IMR-90 (cell line): ENCODE measurements around the gene UBP1. TPM values are rescaled to one million over a fixed set of nuclear protein-coding genes. Genes with fewer than 3 reads are reported as not detected.
A peak's percentile ranks its signal among the peaks of the same experiment; 100 is the strongest.

Experiments
- ATAC-seq: fragments of 200-7000 bp; cut with Tn5 transposase; 2 replicates; pipeline ENCODE4 v1.9.1; 2020; ENCODE audit warnings: low read depth, mild to moderate bottlenecking, moderate library complexity
- BruUV-seq: library from RNA; stranded (reverse); fragments of 400-500 nt; replicated peaks from 2 replicates; lab custom pipeline; 2021; lab: Mats Ljungman, UMichigan
- CTCF ChIA-PET: fragments of 300-600 bp; formaldehyde crosslinking; extraction: SDS; loops from one replicate; lab custom pipeline; 2021; ENCODE audit warnings: antibody characterized with exemption; lab: Yijun Ruan, JAX
- POLR2A ChIA-PET: fragments of 300-600 bp; sonication (Branson Sonifier 250); formaldehyde crosslinking; loops from one replicate; lab custom pipeline; 2022; ENCODE audit warnings: antibody characterized with exemption; ENCODE audit not compliant: unreplicated experiment; lab: Charles Lee
- DNase-seq: peaks from one replicate; pipeline ENCODE4 v3.0.0; 2013
- H2AFZ ChIP-seq: replicated peaks from 2 replicates; pipeline ENCODE3; 2013; ENCODE audit warnings: low read length, mild to moderate bottlenecking; ENCODE audit not compliant: poor library complexity
- H2AK5ac ChIP-seq: 2 replicates; pipeline ENCODE4 v1.6.1; 2013; ENCODE audit warnings: low read depth, low read length, inconsistent platforms
- H2AK9ac ChIP-seq: replicated peaks from 2 replicates; pipeline ENCODE3; 2013; ENCODE audit warnings: mild to moderate bottlenecking, low read depth, low read length, moderate library complexity; ENCODE audit not compliant: poor library complexity
- H2BK120ac ChIP-seq: 2 replicates; pipeline ENCODE4 v1.6.1; 2013; ENCODE audit warnings: low read depth, low read length, inconsistent platforms
- H2BK15ac ChIP-seq: 3 replicates; pipeline ENCODE4 v1.6.1; 2013; ENCODE audit warnings: low read depth, low read length, inconsistent platforms
- H2BK20ac ChIP-seq: 2 replicates; pipeline ENCODE4 v1.6.1; 2013; ENCODE audit warnings: low read depth, mild to moderate bottlenecking, inconsistent platforms, low read length, moderate library complexity
- H2BK5ac ChIP-seq: 2 replicates; pipeline ENCODE4 v1.6.1; 2013; ENCODE audit warnings: mild to moderate bottlenecking, low read depth, low read length, inconsistent platforms; ENCODE audit not compliant: poor library complexity, severe bottlenecking
- H3K14ac ChIP-seq: replicated peaks from 2 replicates; pipeline ENCODE4 v1.6.1; 2013; ENCODE audit warnings: low read depth, low read length, inconsistent platforms
- H3K18ac ChIP-seq: 2 replicates; pipeline ENCODE4 v1.6.1; 2013; ENCODE audit warnings: low read depth, low read length, control low read depth
- H3K23ac ChIP-seq: 2 replicates; pipeline ENCODE4 v1.6.1; 2013; ENCODE audit warnings: low read depth, low read length, inconsistent platforms
- H3K27ac ChIP-seq: 2 replicates; pipeline ENCODE4 v1.5.1; 2013; ENCODE audit warnings: mild to moderate bottlenecking, control low read depth, low read length; ENCODE audit not compliant: insufficient read depth
- H3K27me3 ChIP-seq: 2 replicates; pipeline ENCODE4 v1.6.1; 2013; ENCODE audit warnings: low read length; ENCODE audit not compliant: control insufficient read depth, insufficient read depth
- H3K36me3 ChIP-seq: 2 replicates; pipeline ENCODE4 v1.6.1; 2013; ENCODE audit warnings: low read length, mixed read lengths; ENCODE audit not compliant: control insufficient read depth, insufficient read depth
- H3K4ac ChIP-seq: 2 replicates; pipeline ENCODE4 v1.6.1; 2013; ENCODE audit warnings: low read depth, low read length, inconsistent platforms
- H3K4me1 ChIP-seq: 2 replicates; pipeline ENCODE4 v1.6.1; 2013; ENCODE audit warnings: low read length, mixed read lengths; ENCODE audit not compliant: control insufficient read depth, insufficient read depth
- H3K4me2 ChIP-seq: 2 replicates; pipeline ENCODE4 v1.6.1; 2013; ENCODE audit warnings: low read depth, mild to moderate bottlenecking, control low read depth, low read length, moderate library complexity
- H3K4me3 ChIP-seq: 2 replicates; pipeline ENCODE4 v1.5.1; 2013; ENCODE audit warnings: low read depth, mild to moderate bottlenecking, control low read depth, low read length, moderate library complexity; ENCODE audit not compliant: insufficient read depth
- H3K56ac ChIP-seq: 2 replicates; pipeline ENCODE4 v1.6.1; 2013; ENCODE audit warnings: low read length, inconsistent platforms; ENCODE audit not compliant: insufficient read depth; ENCODE audit errors: extremely low read depth
- H3K79me1 ChIP-seq, 2 experiments: 2 replicates each; pipeline ENCODE4 v1.6.1; 2013; ENCODE audit warnings: low read length in 2 of 2, inconsistent platforms in 1 of 2, low read depth in 1 of 2
- H3K9ac ChIP-seq: 2 replicates; pipeline ENCODE4 v1.6.1; 2013; ENCODE audit warnings: low read depth, low read length, control low read depth
- H3K9me1 ChIP-seq: 2 replicates; pipeline ENCODE4 v1.6.1; 2013; ENCODE audit warnings: low read length, inconsistent platforms; ENCODE audit not compliant: insufficient read depth
- H3K9me3 ChIP-seq: 2 replicates; pipeline ENCODE4 v1.6.1; 2013; ENCODE audit warnings: low read length; ENCODE audit not compliant: control insufficient read depth, insufficient read depth
- H4K20me1 ChIP-seq: 2 replicates; pipeline ENCODE4 v1.6.1; 2013; ENCODE audit warnings: low read length, inconsistent platforms; ENCODE audit not compliant: insufficient read depth
- H4K5ac ChIP-seq: 2 replicates; pipeline ENCODE4 v1.6.1; 2013; ENCODE audit warnings: mild to moderate bottlenecking, low read depth, low read length, control low read depth
- H4K8ac ChIP-seq, 2 experiments: 2 replicates each; pipeline ENCODE4 v1.6.1; 2013; ENCODE audit warnings: low read depth in 2 of 2, low read length in 2 of 2, control low read depth in 1 of 2, inconsistent platforms in 1 of 2
- H4K91ac ChIP-seq: 2 replicates; pipeline ENCODE4 v1.6.1; 2013; ENCODE audit warnings: low read depth, low read length, inconsistent platforms; ENCODE audit not compliant: insufficient read depth
- BHLHE40 ChIP-seq: fragments of 150-350 bp; IDR thresholded peaks from 2 replicates; pipeline ENCODE4 v1.6.1; 2016; ENCODE audit warnings: mild to moderate bottlenecking, low read depth, low read length
- FOS ChIP-seq: fragments of 150-350 bp; IDR thresholded peaks from 2 replicates; pipeline ENCODE4 v1.6.1; 2016; ENCODE audit warnings: low read depth, low read length
- MAZ ChIP-seq: IDR thresholded peaks from 2 replicates; pipeline ENCODE4 v1.6.1; 2012; ENCODE audit warnings: low read depth, mild to moderate bottlenecking, low read length, improper control_type of control experiment, moderate library complexity, borderline replicate concordance
- NFE2L2 ChIP-seq: fragments of 150-350 bp; IDR thresholded peaks from 2 replicates; pipeline ENCODE4 v1.6.1; 2016; ENCODE audit warnings: low read depth, mild to moderate bottlenecking, low read length
- RFX5 ChIP-seq: IDR thresholded peaks from 2 replicates; pipeline ENCODE4 v1.8.0; 2012; ENCODE audit warnings: low read depth, mild to moderate bottlenecking, low read length, moderate library complexity
- WGBS, 2 experiments: methylation state at CpG; one replicate each; pipeline versions ENCODE4 v1.1.5 to v1.1.7; 2013; ENCODE audit warnings: missing lambda C conversion rate in 2 of 2; ENCODE audit not compliant: insufficient read length in 1 of 2; ENCODE audit errors: extremely low coverage in 2 of 2; 5-methylcytosine and 5-hydroxymethylcytosine counted together
- dilution Hi-C: fragments of 300-500 bp; cut with HindIII; formaldehyde crosslinking; loops from one replicate; pipeline ENCODE4 v1.14.3; 2018; ENCODE audit warnings: low sequenced_read_pairs; ENCODE audit not compliant: unreplicated experiment
- in situ Hi-C: fragments of 300-500 bp; cut with MboI; formaldehyde crosslinking; loops from 3 replicates; pipeline ENCODE4 v1.14.3; 2019; ENCODE audit warnings: low sequenced_read_pairs, inconsistent platforms, mixed read lengths
- intact Hi-C: fragments of 100-400 bp; cut with micrococcal nuclease; formaldehyde crosslinking; loops from 2 replicates; pipeline ENCODE4 v1.10.0; 2022
- polyA plus RNA-seq, 3 experiments: library from polyadenylated mRNA; depleted of rRNA; stranded (reverse); fragments of >200 nt; gene quantifications; 2 replicates each; pipeline ENCODE4 v1.2.3, GENCODE V29; 2012; ENCODE audit warnings: low replicate concordance in 1 of 3
- total RNA-seq: library from RNA; depleted of rRNA; stranded (reverse); fragments of >200 nt; gene quantifications from 2 replicates; pipeline ENCODE4 v1.2.3, GENCODE V29; 2012
- TF ChIP-seq, protein P1 (sequence below): fragments of 150-350 bp; IDR thresholded peaks from 2 replicates; pipeline ENCODE4 v1.6.1; 2017; ENCODE audit warnings: mild to moderate bottlenecking, antibody characterized with exemption, low read length, low read depth
- TF ChIP-seq, protein P2 (sequence below): conservative IDR thresholded peaks from 2 replicates; pipeline ENCODE4 v1.5.1; 2012; ENCODE audit warnings: mild to moderate bottlenecking, low read depth, low read length, improper control_type of control experiment

Gene UBP1
- total and polyA plus RNA-seq, 2 of the 4 experiments (the other 2 are of a cell fraction): 56.3 to 73.8 TPM

DNA sequence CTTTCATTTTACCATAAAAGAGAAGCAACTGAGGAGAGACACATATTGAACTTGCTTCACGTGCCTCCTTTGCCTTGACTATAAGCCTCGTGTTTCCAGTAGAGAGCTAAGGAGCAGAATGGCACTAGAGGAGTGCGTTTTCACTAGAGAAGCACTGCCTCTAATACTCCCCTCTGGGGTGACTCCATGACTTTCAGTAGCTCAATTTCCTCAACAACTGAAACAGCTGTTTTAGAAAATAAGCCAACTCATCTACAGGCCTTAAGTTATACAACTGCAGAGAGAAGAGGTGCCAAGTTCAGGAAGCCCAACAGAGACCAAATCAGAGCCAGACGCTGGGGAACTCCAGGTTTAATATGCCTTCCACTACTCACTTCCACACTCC, 1.9 kb downstream of the UBP1 start:
- no peaks in the 10 kb centered on the region for H3K27me3 ChIP-seq
- peaks cover 5% of the 10 kb centered on the region for H3K4me1 ChIP-seq
- H3K9ac ChIP-seq: peak overlapping the region; percentile 86
- H3K79me1 ChIP-seq: peaks cover 6 to 31% of the 10 kb centered on the region in 2 experiments; a peak in 2 of 4 replicates
- H2AK5ac ChIP-seq: no peak overlapping the region
- peak overlapping the region; percentile 2; the same call in 1 of the 2 replicates for H4K5ac ChIP-seq
- DNase-seq (peak; percentile 66), ATAC-seq (no peak)
- H3K4me3 ChIP-seq: peak overlapping the region; percentile 73
- no CpG with 5 or more reads among the region's 4 CpGs for WGBS, 2 experiments
- BruUV-seq: no TSS peak
- peak overlapping the region; percentile 18; the same call in 1 of the 2 replicates for H3K27ac ChIP-seq
- H2BK20ac ChIP-seq: no peak overlapping the region
- H3K9me3 ChIP-seq: no peaks in the 10 kb centered on the region
- dilution Hi-C loops: no loop called here
- H3K9me1 ChIP-seq: peaks cover 6% of the 10 kb centered on the region
- peak overlapping the region; percentile 80 for H3K23ac ChIP-seq
- peaks cover 48% of the 10 kb centered on the region for H4K20me1 ChIP-seq
- no peak overlapping the region for H2BK15ac ChIP-seq
- TF ChIP-seq BHLHE40 (0 out of 2 replicates have a peak, but pooled peaks have one; percentile 26), MAZ (no peak), NFE2L2 (peak; percentile 42; the same call in 1 of the 2 replicates), RFX5 (0 out of 2 replicates have a peak, but pooled peaks have one; percentile 19), FOS (no peak)
- TF ChIP-seq, protein P1, sequence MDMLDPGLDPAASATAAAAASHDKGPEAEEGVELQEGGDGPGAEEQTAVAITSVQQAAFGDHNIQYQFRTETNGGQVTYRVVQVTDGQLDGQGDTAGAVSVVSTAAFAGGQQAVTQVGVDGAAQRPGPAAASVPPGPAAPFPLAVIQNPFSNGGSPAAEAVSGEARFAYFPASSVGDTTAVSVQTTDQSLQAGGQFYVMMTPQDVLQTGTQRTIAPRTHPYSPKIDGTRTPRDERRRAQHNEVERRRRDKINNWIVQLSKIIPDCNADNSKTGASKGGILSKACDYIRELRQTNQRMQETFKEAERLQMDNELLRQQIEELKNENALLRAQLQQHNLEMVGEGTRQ: no peak
- TF ChIP-seq, protein P2, sequence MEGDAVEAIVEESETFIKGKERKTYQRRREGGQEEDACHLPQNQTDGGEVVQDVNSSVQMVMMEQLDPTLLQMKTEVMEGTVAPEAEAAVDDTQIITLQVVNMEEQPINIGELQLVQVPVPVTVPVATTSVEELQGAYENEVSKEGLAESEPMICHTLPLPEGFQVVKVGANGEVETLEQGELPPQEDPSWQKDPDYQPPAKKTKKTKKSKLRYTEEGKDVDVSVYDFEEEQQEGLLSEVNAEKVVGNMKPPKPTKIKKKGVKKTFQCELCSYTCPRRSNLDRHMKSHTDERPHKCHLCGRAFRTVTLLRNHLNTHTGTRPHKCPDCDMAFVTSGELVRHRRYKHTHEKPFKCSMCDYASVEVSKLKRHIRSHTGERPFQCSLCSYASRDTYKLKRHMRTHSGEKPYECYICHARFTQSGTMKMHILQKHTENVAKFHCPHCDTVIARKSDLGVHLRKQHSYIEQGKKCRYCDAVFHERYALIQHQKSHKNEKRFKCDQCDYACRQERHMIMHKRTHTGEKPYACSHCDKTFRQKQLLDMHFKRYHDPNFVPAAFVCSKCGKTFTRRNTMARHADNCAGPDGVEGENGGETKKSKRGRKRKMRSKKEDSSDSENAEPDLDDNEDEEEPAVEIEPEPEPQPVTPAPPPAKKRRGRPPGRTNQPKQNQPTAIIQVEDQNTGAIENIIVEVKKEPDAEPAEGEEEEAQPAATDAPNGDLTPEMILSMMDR: no peak
- H3K18ac ChIP-seq: peak overlapping the region; percentile 1; the same call in 1 of the 2 replicates
- H4K8ac ChIP-seq: peak overlapping the region in 1 of 2 experiments; percentile 11; a peak in 1 of 4 replicates
- in situ Hi-C loops: no loop called here
- no peak overlapping the region for H2AFZ ChIP-seq
- H2AK9ac ChIP-seq: peak overlapping the region; percentile 71
- H3K4ac ChIP-seq: 0 out of 2 replicates have a peak overlapping the region, but pooled peaks have one; percentile 55
- peak overlapping the region; percentile 84 for H2BK5ac ChIP-seq
- ChIA-PET POLR2A (interaction anchor here (0.6 kb wide), 1 partner anchor 308 kb away, joined by 4 read pairs; no protein-coding TSS in a partner anchor), CTCF (interaction anchor here (2.0 kb wide), 1 partner anchor 66 kb away, joined by 7 read pairs; no protein-coding TSS in a partner anchor)
- no peaks in the 10 kb centered on the region for H3K36me3 ChIP-seq
- no peak overlapping the region for H4K91ac ChIP-seq
- no peak overlapping the region for H2BK120ac ChIP-seq
- peak overlapping the region; percentile 85; the same call in 1 of the 2 replicates for H3K14ac ChIP-seq
- H3K4me2 ChIP-seq: peak overlapping the region; percentile 82
- peak overlapping the region; percentile 40; the same call in 1 of the 2 replicates for H3K56ac ChIP-seq
- intact Hi-C loops: loop anchor here (5.0 kb wide), 2 partner anchors 46 to 279 kb away; partner anchors contain the start of gene CLASP2
